NCI-H2081 (cell line): ENCODE data around the gene SRP14.
A peak's percentile ranks its signal among the peaks of the same experiment; 100 is the strongest.

Experiments
- DNase-seq, 2 experiments: peaks; one replicate each; lab custom pipeline; 2025; lab: John Stamatoyannopoulos, UW

The SRP14 gene

DNA sequence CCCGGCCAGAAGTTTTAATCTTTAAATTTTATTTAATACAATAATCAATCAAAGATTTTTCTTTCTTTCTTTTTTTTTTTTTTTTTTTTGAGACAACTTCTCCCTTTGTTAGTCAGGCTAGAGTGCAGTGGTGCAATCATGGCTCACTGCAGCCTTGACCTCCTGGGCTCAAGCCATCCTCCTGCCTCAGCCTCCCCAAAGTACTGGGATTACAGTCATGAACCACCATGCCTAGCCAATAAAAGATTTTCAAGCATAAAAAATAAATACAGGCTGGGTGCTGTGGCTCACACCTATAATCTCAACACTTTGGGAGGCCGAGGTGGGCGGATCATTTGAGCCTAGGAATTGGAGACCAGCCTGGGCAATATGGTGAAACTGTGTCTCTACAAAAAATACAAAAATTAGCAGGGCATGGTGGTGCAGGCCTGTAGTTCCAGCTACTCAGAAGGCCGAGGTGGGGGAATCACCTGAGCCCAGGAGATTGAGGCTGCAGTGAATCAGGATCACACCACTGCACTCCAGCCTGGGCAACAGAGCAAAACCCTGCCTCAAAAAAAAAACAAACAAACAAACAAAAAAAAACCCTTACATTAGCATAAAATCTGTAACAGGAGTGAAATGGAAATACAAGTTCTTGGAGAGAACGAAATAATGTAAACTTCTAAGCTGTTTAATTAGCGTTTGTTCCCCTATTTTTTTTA lies 29.1 kb upstream of the SRP14 start:
- no peak for DNase-seq

GRCh38 chr15:40066589-40066988 lies 27.6 kb upstream of the SRP14 start:
- no peak for DNase-seq

- DNase-seq, result peak; percentile 19 to 73
Observed at GRCh38 chr15:40065166-40065565, 26.2 kb upstream of the SRP14 start.

DNA sequence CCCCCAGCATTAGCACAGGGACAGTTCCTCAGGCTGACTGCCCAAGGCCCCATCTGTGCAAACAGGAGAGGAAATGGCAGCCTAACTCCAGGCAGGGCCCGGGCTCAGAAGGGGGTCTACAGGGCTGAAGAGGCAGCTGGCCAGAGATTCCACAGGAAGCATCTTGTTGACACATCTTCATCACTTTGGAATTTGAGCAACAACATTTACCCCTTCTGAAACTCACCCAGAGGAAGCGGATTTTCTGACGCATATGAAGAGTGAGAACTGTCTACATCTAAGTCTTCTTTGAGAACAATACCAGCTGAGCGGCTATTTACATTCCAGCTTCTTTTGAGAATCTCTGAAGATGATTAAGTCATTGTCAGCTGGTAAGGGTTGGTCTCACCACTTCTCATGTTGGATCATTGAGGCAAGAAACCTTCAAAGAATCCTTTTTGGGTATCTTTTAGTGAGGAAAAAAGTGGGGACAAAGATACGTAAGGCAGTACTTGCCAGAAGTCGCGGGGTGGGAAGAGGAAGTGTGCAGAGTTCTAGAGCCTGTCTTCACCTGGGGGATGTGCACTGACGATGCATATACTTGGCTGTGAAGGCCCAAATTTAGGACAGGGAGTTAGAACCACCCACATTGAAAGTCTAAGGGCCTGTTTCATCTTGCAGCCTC lies 25.4 kb upstream of the SRP14 start:
- DNase-seq, result no peak

DNA sequence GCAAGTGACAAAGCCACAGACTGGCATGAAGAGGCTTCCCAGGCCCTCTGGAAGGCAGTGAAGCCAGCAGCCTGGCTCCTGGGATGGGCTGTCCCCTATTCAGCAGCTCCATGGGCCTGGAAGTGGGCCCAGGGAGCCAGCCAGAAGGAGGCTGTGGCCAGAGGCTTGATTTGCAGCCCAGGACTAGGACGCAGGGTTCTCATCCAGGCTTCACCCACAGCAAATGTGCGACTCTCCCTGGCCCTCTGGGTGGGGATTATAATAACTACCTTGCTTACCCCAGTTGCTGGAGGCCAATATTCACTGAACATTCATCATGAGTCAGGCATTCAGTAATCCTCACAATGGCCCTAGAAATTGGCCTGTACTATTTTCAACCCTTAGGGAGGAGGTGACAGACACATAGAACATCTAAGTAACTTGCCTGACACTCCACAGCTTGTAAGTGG lies 24.6 kb upstream of the SRP14 start:
- peak in 1 of 2 experiments; percentile 45 for DNase-seq

DNA sequence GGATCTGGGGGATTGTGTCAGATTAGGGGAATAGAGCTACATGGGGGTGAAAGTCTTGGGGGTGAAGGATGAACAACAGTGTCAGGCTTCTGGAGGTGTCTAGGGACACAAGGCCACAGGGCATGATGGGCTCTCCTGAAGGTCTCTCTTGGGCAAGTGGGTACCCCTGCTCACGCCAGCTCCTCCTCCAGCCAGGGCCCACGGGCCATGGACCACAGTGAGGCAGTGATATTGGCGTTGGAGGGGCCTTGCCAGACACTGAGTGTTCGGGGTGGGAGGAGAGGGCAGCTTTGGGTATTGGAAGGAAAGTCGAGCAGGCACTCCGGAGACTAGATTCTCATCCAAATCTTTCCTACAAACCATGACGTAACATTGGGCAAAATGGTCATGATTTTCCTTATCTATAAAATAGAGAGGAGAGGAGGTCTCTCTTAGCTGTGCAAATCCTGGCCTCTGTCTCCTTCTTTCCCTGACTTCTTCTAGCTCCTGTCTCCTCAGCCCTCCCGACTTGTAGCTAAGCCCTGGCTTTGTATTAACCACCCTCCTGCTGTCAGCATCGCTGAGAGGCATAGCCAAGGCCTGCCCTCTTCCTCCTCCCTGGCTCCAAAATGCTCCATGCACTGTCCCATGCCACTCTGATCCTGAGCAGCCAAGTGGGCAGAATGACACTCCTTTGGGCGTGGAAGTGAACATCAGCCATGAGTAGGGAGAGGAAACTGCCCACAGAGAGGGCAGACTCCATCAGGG lies 24.0 kb upstream of the SRP14 start:
- no peak for DNase-seq

DNA sequence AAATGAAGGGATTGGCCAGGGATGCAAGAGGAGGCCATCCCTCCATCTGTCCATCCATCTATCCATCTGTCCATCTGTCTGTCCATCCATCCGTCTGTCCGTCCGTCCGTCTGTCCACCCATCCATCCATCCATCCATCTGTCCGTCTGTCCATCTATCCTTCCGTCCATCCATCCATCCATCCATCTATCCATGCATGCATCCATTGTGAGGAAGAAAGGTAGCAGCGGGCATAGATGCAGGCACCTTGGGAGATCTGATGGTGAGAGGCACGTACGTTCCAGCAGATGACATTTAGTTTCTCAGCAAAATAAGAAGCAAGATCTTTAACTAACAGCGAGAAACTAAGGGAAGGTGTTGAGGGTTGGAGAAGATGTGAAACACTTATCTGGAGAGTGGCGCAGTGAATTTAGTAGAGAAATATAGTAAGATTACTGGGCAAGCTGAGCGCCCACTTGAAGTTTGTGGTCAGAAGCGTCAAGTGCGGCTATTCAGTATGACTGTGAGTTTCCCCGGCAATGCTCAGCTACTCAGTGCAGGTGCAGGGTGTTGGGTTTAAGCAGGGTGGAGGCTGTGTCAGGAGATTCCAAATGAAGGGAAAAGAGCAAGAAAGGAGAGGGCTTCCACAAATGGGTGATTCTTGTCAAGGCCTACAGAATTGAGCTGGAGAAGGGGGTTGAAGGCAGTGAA lies 22.4 kb upstream of the SRP14 start:
- DNase-seq, result no peak

- DNase-seq, result no peak
Observed at GRCh38 chr15:40060236-40060961, 21.4 kb upstream of the SRP14 start.

GRCh38 chr15:40059821-40060220 lies 20.8 kb upstream of the SRP14 start:
- DNase-seq, result no peak

DNA sequence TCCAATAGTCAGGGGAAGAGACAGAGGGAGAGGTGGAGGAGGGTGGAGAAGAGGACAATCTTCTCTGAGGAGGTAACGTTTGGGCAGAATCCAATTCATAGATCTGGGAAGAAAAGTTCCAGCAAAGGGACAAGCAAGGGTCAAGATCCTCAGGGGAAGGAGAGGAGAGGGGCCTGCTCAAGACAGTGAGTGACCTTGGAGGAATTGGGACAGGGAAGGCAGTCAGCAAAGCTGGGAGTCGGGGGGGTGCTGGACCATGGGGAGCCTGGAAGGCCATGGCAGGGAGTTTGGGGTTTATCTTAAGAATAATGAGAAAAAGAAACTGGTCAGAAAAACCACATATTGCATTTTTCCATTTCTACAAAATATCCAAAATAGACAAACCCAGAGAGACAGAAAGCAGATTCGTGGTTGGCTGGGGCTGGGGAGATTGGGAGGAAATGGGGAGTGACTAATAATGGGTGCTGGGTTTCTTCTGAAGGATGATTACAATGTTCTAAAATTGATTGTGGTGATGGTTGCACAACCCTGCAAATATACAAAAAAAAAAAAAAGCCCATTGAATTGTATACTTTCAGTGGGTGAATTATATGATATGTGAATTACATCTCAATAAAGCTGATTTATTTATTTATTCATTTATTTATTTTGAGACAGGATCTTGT lies 19.6 kb upstream of the SRP14 start:
- no peak for DNase-seq

DNA sequence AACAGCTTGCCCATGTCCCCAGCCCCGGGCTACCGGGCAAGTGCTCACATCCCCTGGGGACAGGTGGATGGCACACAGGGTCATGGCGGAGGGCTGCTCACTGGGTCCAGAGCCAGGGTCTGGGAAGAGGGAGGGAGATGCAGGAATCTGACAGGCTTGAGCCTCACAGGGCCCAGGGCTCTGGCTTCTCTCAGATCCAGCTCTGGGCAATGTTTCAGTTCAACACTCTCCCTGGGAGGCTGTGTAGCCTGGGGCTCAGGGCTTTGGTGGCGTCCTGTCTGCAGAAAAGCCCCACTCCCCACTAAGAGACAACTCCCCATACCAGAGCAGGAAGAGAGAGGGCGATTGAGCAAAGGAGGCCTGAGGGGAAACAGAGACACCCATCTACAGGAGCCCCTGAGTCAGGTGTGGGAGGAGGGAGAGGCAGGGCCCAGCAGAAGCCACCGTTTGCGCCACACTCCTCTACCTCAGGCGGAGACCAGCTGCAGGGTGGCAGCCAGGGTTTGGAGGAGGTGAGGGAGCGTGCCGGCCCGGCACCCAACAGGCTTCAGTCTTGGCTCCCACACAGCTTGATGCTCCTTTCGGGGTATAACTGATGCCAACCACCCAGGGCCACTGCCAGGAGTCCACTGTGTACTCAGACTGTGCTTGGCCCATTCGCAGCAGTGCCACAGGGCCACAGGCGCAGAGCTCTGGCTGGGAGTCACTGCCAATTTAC lies 16.8 kb upstream of the SRP14 start:
- DNase-seq, result peak; percentile 79 to 94

GRCh38 chr15:40054855-40055575 lies 16.0 kb upstream of the SRP14 start:
- DNase-seq, result peak; percentile 66 to 89

DNA sequence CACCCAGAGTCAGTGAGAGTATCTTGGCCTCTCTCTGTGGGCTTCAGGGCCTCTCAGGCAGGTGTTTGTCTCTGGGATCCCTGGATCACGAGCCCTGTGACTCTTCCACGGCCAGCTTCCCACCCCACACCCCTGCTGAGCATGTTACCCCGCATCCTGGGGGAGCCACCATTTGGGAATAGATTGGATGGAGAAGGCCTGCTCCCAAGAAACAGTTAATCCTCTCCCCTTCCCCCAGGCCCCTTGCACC lies 15.5 kb upstream of the SRP14 start:
- no peak for DNase-seq

GRCh38 chr15:40053831-40054604 lies 15.0 kb upstream of the SRP14 start:
- DNase-seq, result no peak

GRCh38 chr15:40053079-40053830 lies 14.3 kb upstream of the SRP14 start:
- no peak for DNase-seq

- DNase-seq, result no peak
Observed at GRCh38 chr15:40052604-40053003, 13.6 kb upstream of the SRP14 start.

DNA sequence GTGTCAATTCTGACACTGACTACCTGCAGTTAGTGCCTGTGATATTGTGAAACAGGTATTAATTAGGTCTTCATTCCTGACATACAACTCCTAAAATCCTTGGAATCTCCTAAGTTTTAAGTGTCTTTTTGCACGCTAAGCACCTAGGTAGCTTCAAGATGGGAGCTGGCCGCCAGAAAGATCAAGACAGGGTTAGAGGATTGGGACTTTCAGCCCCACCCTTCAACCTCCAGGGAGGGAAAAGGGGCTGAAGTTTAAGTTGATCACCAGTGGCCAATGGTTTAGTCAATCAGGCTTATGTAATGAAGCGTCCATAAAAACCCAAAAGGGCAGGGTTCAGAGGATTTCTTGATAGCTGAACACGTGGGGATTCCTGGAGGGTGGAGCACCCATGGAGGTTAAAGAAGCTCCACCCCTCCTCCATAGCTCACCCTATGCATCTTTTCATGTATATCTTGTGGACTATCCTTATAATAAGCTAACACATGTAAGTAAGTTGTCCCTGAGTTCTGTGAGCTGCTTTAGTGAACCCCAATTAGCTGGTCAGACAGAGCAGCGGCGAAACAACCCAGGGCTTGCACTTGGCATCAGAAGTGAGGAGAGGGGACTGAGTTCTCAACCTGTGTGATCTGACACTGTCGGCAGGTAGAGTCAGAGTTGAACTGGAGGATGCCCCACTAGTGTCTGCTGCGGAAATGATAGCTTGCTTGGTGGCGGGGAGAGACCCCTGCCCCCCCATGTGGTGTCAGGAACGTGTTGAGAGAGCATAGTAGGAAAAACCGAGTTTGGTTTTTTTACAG lies 12.8 kb upstream of the SRP14 start:
- DNase-seq, result no peak
